Activated T-helper 2 cell treated with anti-CD3 and anti-CD28 coated beads, Interferon-gamma antibody, Interleukin-2, Interleukin-4, amounts not matched to agents 10 μg/mL and 5 μg/mL and 100 μg/mL, durations not matched to agents 14 hours and 24 hours and 36 hours (primary cell): ENCODE results near the gene HMOX1. TPM values are rescaled to one million over a fixed set of nuclear protein-coding genes. Genes with fewer than 3 reads are reported as not detected.
A peak's percentile ranks its signal among the peaks of the same experiment; 100 is the strongest.

Experiments
- DNase-seq: peaks from one replicate; pipeline ENCODE4 v3.0.0; 2021; ENCODE audit warnings: low spot score
- H3K27ac Mint-ChIP-seq: one replicate; pipeline ENCODE4 v1.8.0; 2021; ENCODE audit warnings: mixed read lengths
- H3K27me3 Mint-ChIP-seq: one replicate; pipeline ENCODE4 v1.8.0; 2021; ENCODE audit warnings: low read depth, mixed read lengths
- H3K36me3 Mint-ChIP-seq: one replicate; pipeline ENCODE4 v1.8.0; 2021; ENCODE audit warnings: low read depth, mixed read lengths
- H3K4me1 Mint-ChIP-seq: one replicate; pipeline ENCODE4 v1.8.0; 2021; ENCODE audit warnings: low read depth, mixed read lengths
- H3K4me3 Mint-ChIP-seq: one replicate; pipeline ENCODE4 v1.8.0; 2021; ENCODE audit warnings: low read depth, mild to moderate bottlenecking, moderate library complexity, mixed read lengths
- H3K9me3 Mint-ChIP-seq: one replicate; pipeline ENCODE4 v1.8.0; 2021; ENCODE audit warnings: mixed read lengths
- intact Hi-C: fragments of 100-400 bp; cut with micrococcal nuclease; formaldehyde crosslinking; loops from one replicate; pipeline ENCODE4 v1.15.1; 2023
- total RNA-seq: library from RNA; stranded (reverse); gene quantifications from 2 replicates; pipeline ENCODE4 v1.2.3, GENCODE V29; 2022

The HMOX1 gene
- total RNA-seq, 1 donor from 2014 or later: 1.0 TPM

GRCh38 chr22:35345808-35346505 is 34.9 kb upstream of the HMOX1 start:
- intact Hi-C loops: no loop called here
- Mint-ChIP-seq H3K36me3 (peaks cover 6% of the 10 kb centered on the region), H3K4me3 (no peak overlapping the region), H3K27me3 (no peaks in the 10 kb centered on the region), H3K27ac (peak overlapping the region; percentile 49), H3K4me1 (peaks cover 8% of the 10 kb centered on the region), H3K9me3 (no peaks in the 10 kb centered on the region)
- no peak for DNase-seq

DNA sequence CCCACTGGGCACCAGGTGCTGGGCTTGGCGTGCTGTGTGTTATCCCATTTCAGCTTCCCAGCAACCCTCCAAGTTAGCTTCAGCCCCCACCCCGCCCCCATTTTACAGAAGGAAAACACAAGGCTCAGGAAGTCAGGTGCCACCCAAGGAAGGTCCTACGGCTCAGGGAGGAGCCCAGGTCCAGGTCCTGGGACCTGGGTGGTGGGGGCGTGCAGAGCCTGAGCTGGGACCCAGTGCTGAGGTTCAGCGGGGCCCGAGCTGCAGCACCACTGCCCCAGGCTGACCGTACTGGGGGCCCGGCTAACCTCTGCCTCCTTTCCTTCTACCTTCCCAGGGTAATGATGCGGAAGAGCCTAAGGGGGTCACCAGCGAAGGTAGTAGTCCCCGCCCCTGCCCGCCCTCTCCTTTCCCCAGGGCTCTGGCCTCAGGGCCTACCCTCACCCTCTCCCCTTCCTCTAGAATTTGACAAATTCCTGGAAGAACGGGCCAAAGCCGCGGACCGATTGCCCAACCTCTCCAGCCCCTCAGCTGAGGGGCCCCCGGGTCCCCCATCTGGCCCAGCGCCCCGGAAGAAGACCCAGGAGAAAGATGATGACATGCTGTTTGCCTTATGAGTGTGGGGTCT is 34.2 kb upstream of the HMOX1 start:
- Mint-ChIP-seq H3K27me3 (no peaks in the 10 kb centered on the region), H3K36me3 (peaks cover 5% of the 10 kb centered on the region), H3K9me3 (no peaks in the 10 kb centered on the region), H3K27ac (no peak overlapping the region), H3K4me3 (no peak overlapping the region), H3K4me1 (peaks cover 15% of the 10 kb centered on the region)
- intact Hi-C loops: no loop called here
- no peak for DNase-seq

DNA sequence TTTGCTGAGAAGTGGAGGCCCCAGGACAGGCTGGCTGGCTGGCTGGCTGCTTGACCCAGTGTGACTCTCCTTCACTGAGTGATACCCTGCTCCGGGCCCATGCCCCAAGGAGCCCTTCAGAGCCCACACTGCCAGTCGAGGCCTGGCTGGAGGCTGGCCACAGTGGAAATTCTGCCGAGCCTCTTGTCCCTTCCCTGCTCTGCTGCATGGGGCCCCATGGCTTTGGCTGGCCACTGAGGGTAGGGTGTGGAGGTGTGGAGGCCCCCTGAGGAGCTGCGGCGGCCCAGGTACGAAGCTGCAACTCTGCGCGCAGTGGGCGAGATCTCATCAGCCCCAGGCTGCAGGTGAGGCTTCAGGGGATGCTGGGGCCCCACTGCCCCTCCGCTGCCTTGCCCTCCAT is 33.4 kb upstream of the HMOX1 start:
- Mint-ChIP-seq H3K4me3 (no peak overlapping the region), H3K27me3 (no peaks in the 10 kb centered on the region), H3K4me1 (peaks cover 21% of the 10 kb centered on the region), H3K36me3 (peaks cover 5% of the 10 kb centered on the region), H3K27ac (no peak overlapping the region), H3K9me3 (no peaks in the 10 kb centered on the region)
- intact Hi-C loops: no loop called here
- DNase-seq: no peak

- Mint-ChIP-seq H3K36me3 (peaks cover 5% of the 10 kb centered on the region), H3K27ac (no peak overlapping the region), H3K27me3 (no peaks in the 10 kb centered on the region), H3K4me3 (no peak overlapping the region), H3K4me1 (peaks cover 28% of the 10 kb centered on the region), H3K9me3 (no peaks in the 10 kb centered on the region)
- no peak for DNase-seq
- intact Hi-C loops: no loop called here
Measured at GRCh38 chr22:35348026-35348590, 32.8 kb upstream of the HMOX1 start.

- Mint-ChIP-seq H3K27me3 (no peaks in the 10 kb centered on the region), H3K9me3 (no peaks in the 10 kb centered on the region), H3K36me3 (peaks cover 5% of the 10 kb centered on the region), H3K27ac (no peak overlapping the region), H3K4me1 (peaks cover 28% of the 10 kb centered on the region), H3K4me3 (no peak overlapping the region)
- no peak for DNase-seq
- intact Hi-C loops: no loop called here
Measured at GRCh38 chr22:35348703-35349102, 32.2 kb upstream of the HMOX1 start.

- DNase-seq: no peak
- Mint-ChIP-seq H3K4me3 (no peak overlapping the region), H3K4me1 (peaks cover 28% of the 10 kb centered on the region), H3K27me3 (no peaks in the 10 kb centered on the region), H3K36me3 (peaks cover 5% of the 10 kb centered on the region), H3K9me3 (no peaks in the 10 kb centered on the region), H3K27ac (no peak overlapping the region)
- intact Hi-C loops: no loop called here
Measured at GRCh38 chr22:35349368-35349703, 31.6 kb upstream of the HMOX1 start.

DNA sequence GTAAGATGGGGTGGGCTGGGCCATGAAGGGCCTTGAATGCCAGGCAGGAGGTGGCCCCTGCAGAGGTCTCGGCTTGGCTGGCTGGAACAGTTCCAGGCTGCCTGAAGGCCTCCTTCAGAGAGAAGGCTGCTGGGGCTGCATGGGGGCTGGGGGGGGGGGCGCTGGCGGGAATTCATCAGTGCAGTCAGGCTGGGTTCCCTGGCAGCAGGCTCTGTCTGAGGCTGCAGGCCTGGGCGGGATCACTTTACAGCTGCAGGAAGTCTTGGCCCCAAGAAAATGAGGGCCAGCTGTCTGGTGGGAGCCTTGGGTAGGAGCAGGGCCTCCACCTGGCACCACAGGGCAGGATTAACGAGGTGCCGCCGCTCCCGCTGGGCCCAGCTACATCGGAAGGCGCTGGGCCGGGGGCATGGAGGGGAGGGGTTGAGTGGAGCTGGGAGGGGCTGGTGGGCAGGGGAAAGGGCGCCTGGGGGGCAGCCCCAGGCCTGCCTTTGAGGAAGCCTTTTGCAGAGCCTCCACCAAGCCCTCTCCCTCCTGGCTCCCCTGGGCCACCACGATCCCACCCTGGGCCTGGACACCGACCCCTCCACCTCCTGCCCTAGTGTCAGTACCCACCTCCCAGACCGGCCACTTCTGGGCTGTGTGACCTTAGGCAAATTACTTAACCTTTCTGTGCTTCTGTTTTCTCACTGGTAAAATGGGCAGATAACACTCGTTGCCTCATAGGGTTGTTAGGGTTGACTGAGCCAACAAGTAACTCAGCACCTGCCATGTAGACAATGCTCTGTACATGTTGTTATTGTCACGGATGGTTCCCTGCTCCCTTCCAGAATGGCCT is 31.0 kb upstream of the HMOX1 start:
- Mint-ChIP-seq H3K36me3 (peaks cover 5% of the 10 kb centered on the region), H3K9me3 (no peaks in the 10 kb centered on the region), H3K27ac (no peak overlapping the region), H3K4me3 (no peak overlapping the region), H3K27me3 (no peaks in the 10 kb centered on the region), H3K4me1 (peaks cover 27% of the 10 kb centered on the region)
- no peak for DNase-seq
- intact Hi-C loops: loop anchor here (1.0 to 10.0 kb wide), 6 partner anchors 31 to 775 kb away; partner anchors contain the start of genes HMOX1 and MCM5

DNA sequence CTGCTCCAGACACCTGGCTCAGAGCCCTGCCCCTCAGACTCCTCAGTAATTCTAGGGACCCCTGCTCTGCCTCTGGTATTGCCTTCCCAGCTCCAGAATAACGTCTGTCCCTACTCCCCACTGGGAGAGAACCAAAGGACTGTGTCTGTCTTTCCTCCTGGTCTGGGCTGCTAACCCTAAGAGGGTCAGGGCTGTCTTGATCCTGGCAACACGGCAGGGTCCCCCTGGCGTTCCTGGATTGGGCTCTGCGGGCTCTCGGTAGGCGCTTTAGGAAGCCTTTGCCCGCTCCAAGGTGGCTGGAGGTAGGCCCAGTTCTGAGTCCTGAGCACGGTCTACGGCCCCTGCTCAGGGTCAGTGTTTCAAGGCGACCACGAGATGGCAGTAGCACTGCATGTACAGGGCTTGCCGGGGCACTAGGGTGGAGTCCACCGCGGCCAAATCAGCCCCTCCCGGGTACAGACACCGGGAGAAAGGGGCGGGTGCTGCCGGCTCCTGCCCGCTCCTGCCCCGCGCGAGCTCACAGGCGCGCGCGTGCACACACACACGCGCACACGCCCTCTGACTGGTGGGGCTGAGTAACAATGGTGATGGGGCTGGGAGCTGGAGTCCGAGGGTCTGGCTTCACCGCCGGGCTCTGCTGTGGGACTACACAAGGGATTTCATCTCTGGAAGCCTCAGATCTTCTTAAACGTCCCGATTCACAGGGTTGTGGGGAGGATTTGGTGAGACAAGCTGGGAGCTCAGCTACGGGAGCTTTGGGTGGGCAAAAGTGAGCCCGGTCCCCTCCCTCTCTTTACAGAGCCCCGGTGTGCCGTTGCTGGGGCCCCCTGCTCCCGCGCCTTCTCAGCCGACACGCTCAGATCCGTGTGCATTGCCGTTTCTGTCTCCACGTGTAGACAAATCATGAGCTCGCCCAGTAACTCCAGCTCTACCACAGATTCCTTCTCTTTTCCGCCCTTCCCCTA is 30.1 kb upstream of the HMOX1 start:
- Mint-ChIP-seq H3K27ac (peak overlapping the region; percentile 58), H3K4me3 (peak overlapping the region; percentile 79), H3K4me1 (peaks cover 25% of the 10 kb centered on the region), H3K27me3 (no peaks in the 10 kb centered on the region), H3K36me3 (peaks cover 2% of the 10 kb centered on the region), H3K9me3 (no peaks in the 10 kb centered on the region)
- intact Hi-C loops: loop anchor here (1.0 to 10.0 kb wide), 6 partner anchors 30 to 774 kb away; partner anchors contain the start of genes HMOX1 and MCM5
- DNase-seq: peak; percentile 84

DNA sequence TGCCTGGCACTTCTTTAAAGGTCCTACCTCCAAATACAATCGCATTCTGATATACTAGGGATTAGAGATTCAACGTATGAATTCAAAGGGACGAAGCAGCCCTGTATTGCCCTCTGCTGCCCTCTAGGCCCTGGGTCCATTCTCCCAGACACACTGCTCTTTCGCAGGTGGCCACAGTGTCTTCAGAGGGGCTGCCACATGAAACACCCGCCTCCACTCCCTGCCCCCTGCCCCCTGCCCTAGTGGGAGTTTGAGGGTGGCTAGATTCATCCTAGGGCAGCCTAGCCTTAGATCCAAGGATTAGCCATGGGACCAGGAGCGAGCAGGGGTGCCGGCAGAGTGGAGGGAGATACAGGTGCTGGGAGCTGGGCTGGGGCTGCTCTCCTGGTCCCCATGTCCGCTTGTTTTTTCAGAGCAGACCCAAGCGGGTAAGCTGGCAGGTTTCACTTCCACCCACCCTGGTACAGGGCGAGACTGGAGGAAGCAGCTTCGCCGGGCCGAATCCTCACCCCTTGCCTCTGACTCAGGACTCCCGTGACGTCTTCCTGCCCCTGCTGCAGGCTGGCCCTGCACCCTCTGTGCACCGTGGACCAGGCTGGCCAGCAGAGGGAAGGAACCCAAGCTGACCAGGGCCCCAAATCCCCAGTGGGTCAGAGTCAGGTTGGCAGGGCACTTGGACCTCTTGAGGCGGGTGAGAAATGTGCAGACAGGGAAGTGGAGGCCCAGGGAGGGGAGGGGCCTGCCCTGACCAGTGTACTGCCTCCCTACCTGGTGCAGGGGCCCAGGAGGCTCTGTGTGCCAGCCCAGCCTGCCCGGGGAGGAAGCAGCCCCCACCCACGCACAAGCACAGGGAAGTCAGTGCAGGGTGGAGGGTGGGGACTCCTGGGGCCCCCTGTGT is 28.4 kb upstream of the HMOX1 start:
- H3K27me3 Mint-ChIP-seq: no peaks in the 10 kb centered on the region
- intact Hi-C loops: loop anchor here (10.0 kb wide), 1 partner anchor 772 kb away; no protein-coding TSS in a partner anchor

GRCh38 chr22:35353318-35353717 is 27.6 kb upstream of the HMOX1 start:
- H3K4me1 Mint-ChIP-seq: peaks cover 29% of the 10 kb centered on the region
- no peak overlapping the region for H3K4me3 Mint-ChIP-seq
- peaks cover 4% of the 10 kb centered on the region for H3K27me3 Mint-ChIP-seq
- H3K36me3 Mint-ChIP-seq: no peaks in the 10 kb centered on the region
- no peaks in the 10 kb centered on the region for H3K9me3 Mint-ChIP-seq
- H3K27ac Mint-ChIP-seq: no peak overlapping the region
- intact Hi-C loops: loop anchor here (10.0 kb wide), 1 partner anchor 771 kb away; no protein-coding TSS in a partner anchor
- DNase-seq: no peak

More for the DNA sequence above, 28.4 kb upstream of the HMOX1 start:
- peaks cover 29% of the 10 kb centered on the region for H3K4me1 Mint-ChIP-seq
- peak overlapping the region; percentile 92 for H3K27ac Mint-ChIP-seq
- H3K4me3 Mint-ChIP-seq: peak overlapping the region; percentile 67
- H3K36me3 Mint-ChIP-seq: no peaks in the 10 kb centered on the region
- peak; percentile 28 for DNase-seq
- H3K9me3 Mint-ChIP-seq: no peaks in the 10 kb centered on the region

DNA sequence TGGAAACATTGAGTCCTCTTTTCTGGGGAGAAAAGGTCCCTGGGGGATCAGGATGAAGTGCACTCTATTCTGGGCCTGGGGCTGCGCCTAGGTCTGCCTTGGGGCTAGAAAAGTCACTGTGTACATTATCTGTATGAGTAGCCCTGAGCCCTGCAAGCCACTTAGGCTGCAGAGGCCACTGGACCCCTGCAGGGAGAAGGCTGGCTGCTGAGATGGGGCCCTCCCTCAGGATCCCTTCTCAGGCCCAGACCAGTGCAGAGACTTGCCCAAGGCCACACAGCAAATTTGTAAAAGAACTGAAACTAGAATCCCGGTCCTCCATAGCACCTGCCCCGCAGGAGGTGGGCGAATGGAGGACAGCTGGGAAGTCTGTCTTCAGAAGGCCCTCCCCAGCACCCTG is 26.8 kb upstream of the HMOX1 start:
- Mint-ChIP-seq H3K27me3 (peaks cover 4% of the 10 kb centered on the region), H3K4me3 (no peak overlapping the region), H3K36me3 (no peaks in the 10 kb centered on the region), H3K9me3 (no peaks in the 10 kb centered on the region), H3K27ac (no peak overlapping the region), H3K4me1 (peaks cover 29% of the 10 kb centered on the region)
- no peak for DNase-seq
- intact Hi-C loops: loop anchor here (10.0 kb wide), 1 partner anchor 771 kb away; no protein-coding TSS in a partner anchor
